Measurements from ENCODE around the gene ZFHX3.

- TF ChIP-seq EP300 (IDR thresholded peaks at IDR 0.05) = no peak
- TF ChIP-seq CTCF (IDR thresholded peaks at IDR 0.05) = no peak
- no peak for TF ChIP-seq POLR2A (IDR thresholded peaks at IDR 0.05)
Observed at GRCh38 chr16:72950669-72951068, 97.3 kb downstream of the ZFHX3 start.

Data from tibial nerve (tissue), 4 donors.